GM12878 (cell line): ENCODE measurements around the gene MATN3. TPM values are rescaled to one million over a fixed set of nuclear protein-coding genes. Genes with fewer than 3 reads are reported as not detected.

Experiments
- ATAC-seq: fragments of 200-7000 bp; cut with Tn5 transposase; 3 replicates; pipeline ENCODE4 v1.9.1; 2020; ENCODE audit warnings: mild to moderate bottlenecking, moderate library complexity
- BruUV-seq: library from RNA; stranded (reverse); fragments of 400-500 nt; replicated peaks from 2 replicates; lab custom pipeline; 2021; lab: Mats Ljungman, UMichigan
- CTCF ChIA-PET: fragments of 300-600 bp; sonication (Branson Sonifier 250); formaldehyde crosslinking; extraction: SDS; loops from one replicate; lab custom pipeline; 2021; ENCODE audit warnings: inconsistent platforms; lab: Yijun Ruan, JAX
- POLR2A ChIA-PET: fragments of 350-600 bp; formaldehyde crosslinking; extraction: SDS; loops from one replicate; lab custom pipeline; 2021; ENCODE audit warnings: inconsistent platforms; lab: Charles Lee
- RAD21 ChIA-PET: fragments of 300-600 bp; sonication (Branson Sonifier 250); formaldehyde crosslinking; loops from one replicate; lab custom pipeline; 2023; ENCODE audit warnings: antibody characterized with exemption; ENCODE audit not compliant: unreplicated experiment; lab: Charles Lee
- SMC1A ChIA-PET: fragments of 300-600 bp; sonication (Branson Sonifier 250); formaldehyde crosslinking; loops from one replicate; lab custom pipeline; 2023; ENCODE audit not compliant: unreplicated experiment, uncharacterized antibody; lab: Charles Lee
- DNase-seq: peaks from one replicate; pipeline ENCODE4 v3.0.0-alpha.2; 2011; ENCODE audit warnings: low read depth, low spot score
- FAIRE-seq: peaks from 3 replicates; lab custom pipeline; 2011; peaks lifted over from hg19 to GRCh38; lab: Jason Lieb, UNC
- H2AFZ ChIP-seq: 2 replicates; pipeline ENCODE4 v1.6.0; 2011; ENCODE audit warnings: low read depth, low read length, control low read depth; ENCODE audit not compliant: control insufficient read depth
- H3K27ac ChIP-seq: 2 replicates; pipeline ENCODE4 v1.5.1; 2011; ENCODE audit warnings: control low read depth; ENCODE audit not compliant: control insufficient read depth, insufficient read depth
- H3K27me3 ChIP-seq, 2 experiments: replicated peaks in 1 of 2; 2 replicates each; pipeline versions ENCODE4 v1.6.0 to v1.6.1; 2011; ENCODE audit warnings: low read length in 1 of 2; ENCODE audit not compliant: control insufficient read depth in 2 of 2, insufficient read depth in 2 of 2
- H3K36me3 ChIP-seq, 2 experiments: 2 replicates each; pipeline ENCODE4 v1.5.1; 2011; ENCODE audit warnings: low read length in 1 of 2; ENCODE audit not compliant: control insufficient read depth in 2 of 2, insufficient read depth in 2 of 2
- H3K4me1 ChIP-seq: 2 replicates; pipeline ENCODE4 v1.6.1; 2011; ENCODE audit warnings: mild to moderate bottlenecking, low read length, moderate library complexity, mixed read lengths; ENCODE audit not compliant: control insufficient read depth, insufficient read depth
- H3K4me2 ChIP-seq: 2 replicates; pipeline ENCODE4 v1.6.0; 2011; ENCODE audit warnings: control low read depth; ENCODE audit not compliant: control insufficient read depth, insufficient read depth
- H3K4me3 ChIP-seq: fragments of 200-600 bp; sonication (generic); 2 replicates; pipeline ENCODE4 v1.5.1; 2016
- H3K79me2 ChIP-seq: 2 replicates; pipeline ENCODE4 v1.6.0; 2011; ENCODE audit warnings: low read length; ENCODE audit not compliant: control insufficient read depth, insufficient read depth
- H3K9ac ChIP-seq: 2 replicates; pipeline ENCODE4 v1.8.0; 2011; ENCODE audit warnings: low read length, control low read depth, mixed read lengths; ENCODE audit not compliant: control insufficient read depth, insufficient read depth
- H3K9me3 ChIP-seq: replicated peaks from 3 replicates; pipeline ENCODE4 v1.5.1; 2011; ENCODE audit warnings: mild to moderate bottlenecking, low read length; ENCODE audit not compliant: control insufficient read depth, insufficient read depth
- H4K20me1 ChIP-seq: 2 replicates; pipeline ENCODE4 v1.6.0; 2011; ENCODE audit not compliant: control insufficient read depth, insufficient read depth
- ATF3 ChIP-seq: IDR thresholded peaks from 2 replicates; pipeline ENCODE4 v1.6.1; 2011; ENCODE audit warnings: low read depth, mild to moderate bottlenecking, low read length, moderate library complexity, borderline replicate concordance; ENCODE audit errors: extremely low read depth
- BHLHE40 ChIP-seq, 2 experiments: fragments of 450-650 bp in 1 of 2; IDR thresholded peaks; 2 replicates each; pipeline ENCODE4 v1.6.1; 2011 to 2017; ENCODE audit warnings: low read depth in 2 of 2, borderline replicate concordance in 1 of 2, improper control_type of control experiment in 1 of 2, low read length in 1 of 2, mild to moderate bottlenecking in 1 of 2
- BMI1 ChIP-seq: fragments of 450-650 bp; IDR thresholded peaks from 2 replicates; pipeline ENCODE4 v1.6.1; 2016; ENCODE audit warnings: mild to moderate bottlenecking, moderate library complexity, borderline replicate concordance
- CHD2 ChIP-seq: IDR thresholded peaks from 2 replicates; pipeline ENCODE4 v1.6.1; 2011; ENCODE audit warnings: low read depth, low read length, improper control_type of control experiment, borderline replicate concordance
- E2F4 ChIP-seq: IDR thresholded peaks from 2 replicates; pipeline ENCODE4 v1.6.1; 2012; ENCODE audit warnings: low read depth, low read length, improper control_type of control experiment
- IRF4 ChIP-seq: IDR thresholded peaks from 2 replicates; pipeline ENCODE4 v1.6.1; 2011; ENCODE audit warnings: low read depth, low read length
- IRF5 ChIP-seq: fragments of 450-650 bp; IDR thresholded peaks from 2 replicates; pipeline ENCODE4 v1.6.1; 2017; ENCODE audit warnings: borderline replicate concordance
- MLLT1 ChIP-seq: fragments of 450-650 bp; IDR thresholded peaks from 2 replicates; pipeline ENCODE4 v1.6.1; 2016; ENCODE audit warnings: mild to moderate bottlenecking
- MTA3 ChIP-seq: IDR thresholded peaks from 2 replicates; pipeline ENCODE4 v1.6.1; 2012; ENCODE audit warnings: low read length, inconsistent platforms, borderline replicate concordance
- NBN ChIP-seq: fragments of 450-650 bp; IDR thresholded peaks from 2 replicates; pipeline ENCODE4 v1.6.1; 2016
- NR2F1 ChIP-seq: fragments of 450-650 bp; conservative IDR thresholded peaks from 2 replicates; pipeline ENCODE4 v1.6.1; 2017; ENCODE audit warnings: mild to moderate bottlenecking
- RUNX3 ChIP-seq: IDR thresholded peaks from 2 replicates; pipeline ENCODE4 v1.6.1; 2012; ENCODE audit warnings: low read length, inconsistent platforms
- SPI1 ChIP-seq: IDR thresholded peaks from 2 replicates; pipeline ENCODE4 v1.6.1; 2011; ENCODE audit warnings: low read depth, mild to moderate bottlenecking, low read length, moderate library complexity, borderline replicate concordance; ENCODE audit not compliant: insufficient read depth
- ZNF384 ChIP-seq: IDR thresholded peaks from 2 replicates; pipeline ENCODE4 v1.6.1; 2012; ENCODE audit warnings: low read depth, mild to moderate bottlenecking, low read length, improper control_type of control experiment, borderline replicate concordance
- WGBS: methylation state at CpG from one replicate; pipeline ENCODE4 v1.1.6; 2016; ENCODE audit warnings: low lambda C conversion rate; ENCODE audit not compliant: insufficient replicate concordance, insufficient coverage; ENCODE audit errors: missing lambda C conversion rate; 5-methylcytosine and 5-hydroxymethylcytosine counted together
- in situ Hi-C: fragments of 300-500 bp; cut with MboI; formaldehyde crosslinking; loops from 9 replicates; pipeline ENCODE4 v1.14.3; 2018; ENCODE audit warnings: mixed read lengths
- intact Hi-C: fragments of 100-400 bp; cut with micrococcal nuclease; formaldehyde crosslinking; loops from one replicate; pipeline ENCODE4 v1.14.2; 2022; ENCODE audit not compliant: unreplicated experiment
- polyA plus RNA-seq, 11 experiments: library from polyadenylated mRNA; depleted of rRNA in 4 of 11; unstranded in 6 of 11; stranded (reverse) in 5 of 11; fragments of >200 nt; fragmentation: Nextera tagmentation in 4 of 11; fragmentation: Illumina TruSeq in 1 of 11; extraction: Ambion mirVana in 4 of 11; extraction: Trizol in 1 of 11; gene quantifications; 1 replicate in 1 of 11; 2 replicates in 10 of 11; pipeline versions ENCODE4 v1.2.1 to v1.2.3, GENCODE V29; 2011 to 2016; ENCODE audit warnings: inconsistent platforms in 2 of 11, missing spikeins in 2 of 11, low read depth in 1 of 11
- total RNA-seq, 4 experiments: library from RNA; depleted of rRNA in 3 of 4; stranded (reverse); fragments of >200 nt in 3 of 4; fragmentation: Illumina TruSeq in 1 of 4; extraction: Trizol in 1 of 4; gene quantifications; 2 replicates each; pipeline versions ENCODE4 v1.2.1 to v1.2.3, GENCODE V29; 2013 to 2021
- TF ChIP-seq, protein P1 (sequence below): fragments of 450-650 bp; IDR thresholded peaks from 2 replicates; pipeline ENCODE4 v1.6.1; 2017; ENCODE audit warnings: mild to moderate bottlenecking, low read depth, inconsistent platforms; ENCODE audit not compliant: poor library complexity, severe bottlenecking

The MATN3 gene
- total and polyA plus RNA-seq, 10 of the 15 experiments (the other 5 are each of a cell fraction or from before 2014, with no cell fraction given) = 0.09 TPM; not detected in 9

GRCh38 chr2:19987936-19988335 is 24.5 kb downstream of the MATN3 start:
- H3K4me2 ChIP-seq = peak overlapping the region; percentile 93
- WGBS = 47% methylated on average over 5 of the region's 5 CpGs
- FAIRE-seq (peak; percentile 97), ATAC-seq (peak; percentile 91), DNase-seq (peak; percentile 31)
- no peaks in the 10 kb centered on the region for H3K9me3 ChIP-seq
- no peaks in the 10 kb centered on the region for H3K27me3 ChIP-seq
- SMC1A ChIA-PET = interaction anchor here (0.6 to 2.8 kb wide), 8 partner anchors 10 to 94 kb away, joined by 3 to 19 read pairs (median 6); partner anchors contain the start of genes LAPTM4A and MATN3
- intact Hi-C loops (loop anchor here (2.0 kb wide), 1 partner anchor 87 kb away; the partner anchor contains the start of gene TTC32), in situ Hi-C loops (no loop called here)
- H3K4me3 ChIP-seq = peak overlapping the region; percentile 7; the same call in 1 of the 2 replicates
- H3K4me1 ChIP-seq = peaks cover 6% of the 10 kb centered on the region; the same call in 1 of the 2 replicates
- RAD21 ChIA-PET = interaction anchor here (1.1 to 1.4 kb wide), 3 partner anchors 32 to 236 kb away, joined by 3 to 4 read pairs (median 3); no protein-coding TSS in a partner anchor
- no peaks in the 10 kb centered on the region for H3K36me3 ChIP-seq
- CTCF ChIA-PET = interaction anchor here (0.8 to 3.2 kb wide), 13 partner anchors 17 to 350 kb away, joined by 3 to 14 read pairs (median 3); partner anchors contain the start of gene MATN3
- no peak overlapping the region for H3K27ac ChIP-seq
- POLR2A ChIA-PET = interaction anchor here (1.0 to 1.2 kb wide), 2 partner anchors 56 to 88 kb away, joined by 3 read pairs; no protein-coding TSS in a partner anchor
- H2AFZ ChIP-seq = no peak overlapping the region
- BruUV-seq = no TSS peak
- no peak overlapping the region for H3K9ac ChIP-seq
- H4K20me1 ChIP-seq = no peaks in the 10 kb centered on the region
- H3K79me2 ChIP-seq = no peaks in the 10 kb centered on the region
- no peak for TF ChIP-seq MLLT1
- no peak for TF ChIP-seq IRF5
- TF ChIP-seq CHD2 = 0 out of 2 replicates have a peak, but pooled peaks have one; percentile 24
- 0 out of 2 replicates have a peak, but pooled peaks have one; percentile 39 for TF ChIP-seq NR2F1
- TF ChIP-seq E2F4 = no peak
- peak; percentile 40 to 50; a peak in 2 of 4 replicates for TF ChIP-seq BHLHE40 (IDR thresholded peaks at IDR 0.05; ENCODE audit: borderline replicate concordance in 1 of 2, low read depth in 2 of 2, low read length in 1 of 2)
- 0 out of 2 replicates have a peak, but pooled peaks have one; percentile 30 for TF ChIP-seq NBN
- TF ChIP-seq ATF3 = no peak
- TF ChIP-seq IRF4 = peak; percentile 33; the same call in 1 of the 2 replicates
- peak; percentile 92 for TF ChIP-seq SPI1
- no peak for TF ChIP-seq MTA3
- TF ChIP-seq ZNF384 = peak; percentile 30
- TF ChIP-seq, protein P1, sequence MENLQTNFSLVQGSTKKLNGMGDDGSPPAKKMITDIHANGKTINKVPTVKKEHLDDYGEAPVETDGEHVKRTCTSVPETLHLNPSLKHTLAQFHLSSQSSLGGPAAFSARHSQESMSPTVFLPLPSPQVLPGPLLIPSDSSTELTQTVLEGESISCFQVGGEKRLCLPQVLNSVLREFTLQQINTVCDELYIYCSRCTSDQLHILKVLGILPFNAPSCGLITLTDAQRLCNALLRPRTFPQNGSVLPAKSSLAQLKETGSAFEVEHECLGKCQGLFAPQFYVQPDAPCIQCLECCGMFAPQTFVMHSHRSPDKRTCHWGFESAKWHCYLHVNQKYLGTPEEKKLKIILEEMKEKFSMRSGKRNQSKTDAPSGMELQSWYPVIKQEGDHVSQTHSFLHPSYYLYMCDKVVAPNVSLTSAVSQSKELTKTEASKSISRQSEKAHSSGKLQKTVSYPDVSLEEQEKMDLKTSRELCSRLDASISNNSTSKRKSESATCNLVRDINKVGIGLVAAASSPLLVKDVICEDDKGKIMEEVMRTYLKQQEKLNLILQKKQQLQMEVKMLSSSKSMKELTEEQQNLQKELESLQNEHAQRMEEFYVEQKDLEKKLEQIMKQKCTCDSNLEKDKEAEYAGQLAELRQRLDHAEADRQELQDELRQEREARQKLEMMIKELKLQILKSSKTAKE = peak; percentile 65
- peak; percentile 37; the same call in 1 of the 2 replicates for TF ChIP-seq RUNX3
- TF ChIP-seq BMI1 = peak; percentile 27; the same call in 1 of the 2 replicates
